K562 (cell line): Measurements from ENCODE around the gene SELENOF.

Experiments
- BMI1 ChIP-seq: fragments of 150-350 bp; IDR thresholded peaks from 2 replicates; pipeline ENCODE4 v1.6.1; 2014; ENCODE audit warnings: low read length
- CBX2 ChIP-seq: fragments of 200-600 bp; sonication (generic); IDR thresholded peaks from one replicate; pipeline ENCODE4 v1.6.1; 2012; ENCODE audit warnings: mild to moderate bottlenecking, low read length, inconsistent platforms; ENCODE audit not compliant: insufficient read depth, poor library complexity, severe bottlenecking
- CHD2 ChIP-seq: IDR thresholded peaks from 2 replicates; pipeline ENCODE4 v1.6.1; 2011; ENCODE audit warnings: low read depth, low read length
- CTCF ChIP-seq, 3 experiments: IDR thresholded peaks in 2 of 3; conservative IDR thresholded peaks in 1 of 3; 2 replicates each; pipeline ENCODE4 v1.5.1; 2011 to 2012; ENCODE audit warnings: low read length in 3 of 3, mild to moderate bottlenecking in 3 of 3, control low read depth in 2 of 3, improper control_type of control experiment in 1 of 3, inconsistent platforms in 1 of 3, low read depth in 1 of 3, mixed read lengths in 1 of 3, moderate library complexity in 1 of 3; ENCODE audit not compliant: insufficient read depth in 2 of 3
- EZH2 ChIP-seq: IDR thresholded peaks from 2 replicates; pipeline ENCODE4 v1.6.1; 2012; ENCODE audit warnings: low read depth, mild to moderate bottlenecking, inconsistent platforms, low read length, borderline replicate concordance
- POLR2A ChIP-seq: fragments of 450-650 bp; conservative IDR thresholded peaks from 2 replicates; pipeline ENCODE4 v1.6.1; 2016
- POLR2AphosphoS5 ChIP-seq: IDR thresholded peaks from 2 replicates; pipeline ENCODE4 v1.6.1; 2011; ENCODE audit warnings: mild to moderate bottlenecking, low read depth, low read length, moderate library complexity; ENCODE audit not compliant: control insufficient read depth, insufficient read depth
- RAD51 ChIP-seq: fragments of 450-650 bp; IDR thresholded peaks from 2 replicates; pipeline ENCODE4 v1.7.1; 2016; ENCODE audit warnings: low read depth, mild to moderate bottlenecking, borderline replicate concordance
- SETDB1 ChIP-seq: IDR thresholded peaks from one replicate; pipeline ENCODE4 v1.6.1; 2012; ENCODE audit warnings: low read length, control low read depth, inconsistent platforms
- SMAD2 ChIP-seq: fragments of 150-350 bp; IDR thresholded peaks from 2 replicates; pipeline ENCODE4 v1.6.1; 2014; ENCODE audit warnings: low read depth, mild to moderate bottlenecking, low read length
- STAT6 ChIP-seq: sonication (generic); formaldehyde crosslinking; IDR thresholded peaks from 2 replicates; pipeline ENCODE4 v1.8.1; 2023; ENCODE audit warnings: mild to moderate bottlenecking, missing genetic modification reagents
- TCF7L2 ChIP-seq: fragments of 150-350 bp; IDR thresholded peaks from 2 replicates; pipeline ENCODE4 v1.6.1; 2016; ENCODE audit warnings: low read depth, mild to moderate bottlenecking, low read length, moderate library complexity
- TSHZ1 ChIP-seq: fragments of 250-450 bp; sonication (Bioruptor Pico); IDR thresholded peaks from 2 replicates; pipeline ENCODE4 v1.4.0; 2020; ENCODE audit warnings: mild to moderate bottlenecking, moderate library complexity
- ZNF695 ChIP-seq: fragments of 450-650 bp; formaldehyde crosslinking; IDR thresholded peaks from 2 replicates; pipeline ENCODE4 v1.4.0; 2020; ENCODE audit warnings: mild to moderate bottlenecking, moderate library complexity

GRCh38 chr1:86939406-86939805 lies 25.5 kb upstream of the SELENOF start:
- TF ChIP-seq TCF7L2 (no peak), BMI1 (no peak), POLR2A (no peak), SETDB1 (no peak), CTCF (IDR thresholded peaks at IDR 0.05 in 2 of 3, conservative IDR thresholded peaks at IDR 0.05 in 1 of 3; ENCODE audit: insufficient read depth in 2 of 3, low read depth in 1 of 3, low read length in 3 of 3) (no peak), TSHZ1 (no peak), POLR2AphosphoS5 (no peak), CBX2 (no peak), SMAD2 (no peak), EZH2 (no peak), STAT6 (CRISPR knock-in tag) (no peak), CHD2 (no peak), ZNF695 (CRISPR knock-in tag) (no peak), RAD51 (no peak)
